NCI-H2171 treated with DMSO at 0.1 percent for 48 hours (cell line): ENCODE results near the gene PKIB.
"Not testable (repeated sequence)": the region's sequence is repeated elsewhere in the genome, so short reads cannot be mapped to it uniquely, and the experiment has no call there.

ENCODE experiments used
- DNase-seq: peaks from one replicate; lab custom pipeline; 2025; lab: John Stamatoyannopoulos, UW

Gene PKIB

DNA sequence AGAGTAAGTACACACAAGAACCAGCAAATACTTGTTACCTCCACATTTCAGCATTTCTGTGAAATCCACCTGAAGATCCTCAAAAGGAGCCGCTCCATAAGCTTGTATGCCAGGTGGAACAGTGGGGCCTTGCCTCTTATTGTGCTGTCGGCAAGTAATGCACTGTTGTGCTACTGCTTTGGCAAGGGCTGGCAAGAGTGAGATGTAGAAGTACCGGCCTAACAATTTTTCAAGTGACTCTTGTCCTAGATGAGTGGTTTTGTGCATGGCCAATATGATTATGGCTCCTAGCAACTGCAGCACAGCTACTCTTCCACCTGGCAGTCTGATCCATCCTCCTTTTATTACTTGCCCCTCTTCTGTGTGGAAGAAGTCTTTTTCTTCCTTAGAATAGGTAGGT lies 134.7 kb downstream of the PKIB start:
- DNase-seq, result not testable (repeated sequence)

DNA sequence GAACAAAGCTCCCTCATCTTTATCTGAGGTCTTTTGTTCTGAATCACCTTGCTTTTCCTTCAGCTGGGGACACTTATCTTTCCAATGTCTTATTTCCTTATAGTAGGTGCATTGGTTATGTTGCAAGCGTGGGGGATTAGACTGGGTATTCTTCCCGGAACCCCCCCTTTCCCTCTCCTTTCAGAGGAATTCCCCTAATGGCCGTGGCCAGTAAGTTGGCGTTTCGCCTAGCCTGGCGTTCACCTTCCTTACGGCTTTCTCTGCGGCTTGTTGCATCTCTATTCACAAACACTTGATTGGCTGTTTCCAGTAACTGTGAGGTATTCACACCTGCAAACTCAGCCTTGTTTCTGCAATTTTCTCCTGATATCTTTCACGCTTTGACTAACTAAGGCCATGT lies 136.5 kb downstream of the PKIB start:
- DNase-seq, result no peak

DNA sequence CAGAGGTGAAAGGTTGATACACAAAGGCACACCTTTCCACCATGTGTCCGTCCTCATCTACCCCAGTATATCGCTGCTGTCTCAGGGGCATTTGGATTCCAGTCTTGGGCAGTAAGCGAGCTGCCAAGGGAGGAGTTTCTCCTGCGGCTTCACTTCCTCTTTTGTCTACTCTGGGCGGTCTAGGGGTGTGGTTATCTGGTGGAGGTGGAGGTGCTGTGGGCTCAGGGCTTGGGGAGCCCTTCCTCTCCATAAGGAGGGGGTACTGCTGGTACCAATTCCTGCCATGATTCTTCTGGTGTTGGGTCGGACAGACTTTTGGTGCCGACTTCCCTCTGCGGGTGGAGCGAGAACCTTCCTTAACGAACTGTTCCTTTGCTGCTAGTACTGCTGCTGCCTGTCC lies 137.4 kb downstream of the PKIB start:
- no peak for DNase-seq

DNA sequence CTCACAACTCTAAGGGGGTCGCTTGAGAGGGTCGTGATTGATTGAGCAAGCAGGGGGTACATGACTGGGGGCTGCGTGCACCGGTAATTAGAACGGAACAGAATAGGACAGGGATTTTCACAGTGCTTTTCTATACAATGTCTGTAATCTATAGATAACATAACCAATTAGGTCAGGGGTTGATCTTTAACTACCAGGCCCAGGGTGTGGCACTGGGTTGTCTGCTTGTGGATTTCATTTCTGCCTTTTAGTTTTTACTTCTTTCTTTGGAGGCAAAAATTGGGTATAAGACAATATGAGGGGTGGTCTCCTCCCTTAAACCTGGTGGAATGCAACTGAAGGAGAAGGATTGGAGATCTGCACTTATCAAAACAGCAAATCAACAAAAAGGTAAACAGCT lies 138.7 kb downstream of the PKIB start:
- not testable (repeated sequence) for DNase-seq

DNA sequence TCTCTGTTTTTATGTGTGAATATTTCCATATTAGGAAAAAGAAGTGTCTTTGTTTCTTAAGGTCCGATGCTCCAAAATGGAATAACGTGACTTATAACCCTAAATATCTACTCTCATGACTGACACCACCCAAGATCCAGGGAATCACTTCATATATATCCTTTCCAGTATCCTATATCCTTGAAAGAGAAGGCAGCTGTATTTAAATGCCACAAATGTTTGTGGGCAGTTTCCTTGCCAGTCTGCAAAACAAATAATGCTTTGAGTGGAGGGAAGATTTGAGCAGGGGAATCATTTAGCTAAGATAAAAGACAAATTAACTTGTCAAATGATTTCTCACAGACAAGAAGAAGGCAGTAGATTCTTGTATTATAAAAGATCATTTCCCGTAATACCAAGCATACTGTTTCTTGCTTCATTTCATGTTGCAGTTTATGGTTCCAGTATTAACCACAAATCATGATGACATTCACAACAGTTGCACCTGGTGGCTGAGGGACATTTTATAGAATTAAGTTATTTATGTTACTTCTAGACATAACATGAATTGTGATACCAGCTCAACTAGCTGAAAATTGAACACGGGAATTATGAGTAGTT lies 139.3 kb downstream of the PKIB start:
- no peak for DNase-seq

DNA sequence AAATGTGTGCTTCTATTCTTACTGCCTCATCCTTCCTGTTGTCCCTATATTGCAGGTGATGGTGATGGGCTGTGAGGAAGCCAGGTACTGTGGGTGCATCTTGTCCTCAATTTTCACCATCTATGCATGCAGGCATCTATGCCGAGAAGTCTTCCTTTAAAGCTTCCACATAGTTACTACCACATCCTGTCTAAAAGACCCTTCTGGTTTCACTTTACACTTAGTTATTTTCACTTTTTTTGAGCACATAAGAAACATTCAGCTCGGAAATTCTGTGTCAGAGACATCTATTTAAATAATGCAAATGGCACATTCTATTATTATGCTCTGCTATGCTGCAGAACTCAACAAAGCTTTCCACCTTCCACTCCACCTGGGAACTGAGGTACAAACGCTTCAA lies 141.1 kb downstream of the PKIB start:
- DNase-seq, result no peak

GRCh38 chr6:122752459-122752858 lies 142.3 kb downstream of the PKIB start:
- no peak for DNase-seq

GRCh38 chr6:122753000-122753687 lies 142.9 kb downstream of the PKIB start:
- peak; percentile 45 for DNase-seq

DNA sequence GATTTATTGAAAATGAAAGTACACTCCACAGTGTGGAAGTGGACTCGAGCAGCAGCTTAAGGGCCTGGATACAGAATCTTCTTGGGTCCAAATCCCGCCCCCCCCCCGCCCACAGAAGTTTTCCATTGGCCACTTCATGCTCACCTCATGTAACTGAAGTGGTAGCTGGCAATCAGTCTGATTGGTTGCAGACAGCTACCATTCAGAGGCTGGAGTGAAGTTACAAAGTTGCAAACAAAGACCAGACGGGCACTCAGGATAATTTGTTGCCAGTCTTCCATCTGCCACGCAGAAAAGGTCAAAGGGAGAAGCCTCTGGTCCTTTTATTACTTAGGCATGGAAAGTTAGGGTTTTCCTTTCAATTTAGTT lies 143.5 kb downstream of the PKIB start:
- peak; percentile 9 for DNase-seq

DNA sequence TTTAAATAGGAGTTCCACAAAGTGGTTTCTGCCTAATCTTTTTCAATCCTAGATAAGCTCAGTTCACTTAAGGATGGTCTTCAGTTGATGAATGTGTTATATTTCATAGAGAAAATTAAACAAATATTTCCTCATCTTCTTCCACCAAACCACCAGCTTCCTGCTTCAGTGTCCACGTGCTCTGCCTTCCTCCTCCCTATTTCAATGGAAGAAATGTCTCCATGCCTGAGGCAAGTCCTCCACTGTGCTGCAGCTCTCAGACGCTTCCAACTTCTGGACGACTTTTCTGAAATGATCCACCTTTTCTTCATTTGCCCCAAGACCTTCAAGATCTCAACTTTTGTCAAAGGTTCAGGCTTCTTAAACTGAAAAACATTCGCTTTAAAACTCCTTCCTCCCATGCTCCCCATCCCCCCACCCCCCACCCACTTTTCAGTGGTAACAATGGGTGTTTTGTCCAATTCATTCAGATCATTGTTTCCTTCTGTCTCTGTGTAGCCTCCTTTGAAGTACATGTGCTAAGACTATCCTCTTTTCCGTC lies 144.1 kb downstream of the PKIB start:
- DNase-seq, result no peak

DNA sequence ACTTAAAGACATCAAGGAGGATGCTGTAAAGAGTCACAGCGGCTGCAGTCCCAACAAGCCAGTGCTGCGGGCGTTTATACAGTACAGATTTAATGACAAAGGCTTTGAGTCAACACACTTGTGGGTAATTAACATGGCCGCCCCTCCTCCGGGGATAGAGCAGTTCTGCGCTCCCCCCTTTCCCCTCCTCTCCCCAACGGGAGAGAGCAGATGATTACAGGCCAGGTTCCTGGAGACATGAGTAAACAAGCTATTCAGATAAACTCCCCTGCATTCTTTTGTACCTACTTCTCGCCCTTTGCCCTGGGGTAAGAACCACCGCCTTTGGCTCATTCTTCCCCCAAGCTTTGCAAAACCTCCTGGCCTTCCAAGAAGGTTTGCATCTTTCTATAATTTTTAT lies 145.7 kb downstream of the PKIB start:
- DNase-seq, result no peak

DNA sequence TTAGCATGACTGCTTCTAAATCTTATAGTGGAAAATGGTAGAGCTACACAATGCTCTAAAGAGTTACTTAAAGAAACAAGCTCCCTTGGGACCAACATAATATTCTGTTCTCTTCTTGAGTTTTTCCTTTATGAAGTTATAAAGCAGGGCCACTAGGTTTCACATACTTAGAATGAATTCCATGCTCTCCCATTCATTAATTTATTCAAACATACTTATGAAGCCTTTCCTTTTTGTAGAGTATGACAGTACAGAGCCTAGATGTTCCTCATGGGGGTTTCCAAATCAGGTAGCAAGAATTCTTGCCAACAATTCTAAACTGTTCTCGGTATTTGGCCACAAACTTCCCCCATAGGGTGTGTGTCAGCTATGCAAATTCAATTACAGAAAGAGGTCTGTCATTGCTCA lies 148.7 kb downstream of the PKIB start:
- DNase-seq, result no peak

DNA sequence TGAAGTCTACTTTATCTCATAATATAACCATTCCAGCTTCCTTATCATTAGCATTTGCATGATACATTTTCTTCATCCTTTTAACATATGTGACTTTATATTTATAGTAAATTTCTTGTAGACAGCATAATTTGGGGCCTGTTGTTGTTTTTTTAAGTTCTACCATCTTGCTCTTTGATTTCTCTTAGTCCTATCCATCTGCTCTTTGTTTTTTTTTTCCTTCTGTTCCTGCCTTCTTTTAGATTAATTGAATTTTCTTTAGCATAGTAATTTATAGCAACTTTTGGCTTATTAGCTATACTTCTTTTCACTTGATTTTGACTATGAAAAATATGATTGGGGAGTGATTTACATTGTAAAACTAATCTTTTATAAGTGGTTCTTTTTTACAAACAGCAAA lies 150.1 kb downstream of the PKIB start:
- DNase-seq, result no peak

DNA sequence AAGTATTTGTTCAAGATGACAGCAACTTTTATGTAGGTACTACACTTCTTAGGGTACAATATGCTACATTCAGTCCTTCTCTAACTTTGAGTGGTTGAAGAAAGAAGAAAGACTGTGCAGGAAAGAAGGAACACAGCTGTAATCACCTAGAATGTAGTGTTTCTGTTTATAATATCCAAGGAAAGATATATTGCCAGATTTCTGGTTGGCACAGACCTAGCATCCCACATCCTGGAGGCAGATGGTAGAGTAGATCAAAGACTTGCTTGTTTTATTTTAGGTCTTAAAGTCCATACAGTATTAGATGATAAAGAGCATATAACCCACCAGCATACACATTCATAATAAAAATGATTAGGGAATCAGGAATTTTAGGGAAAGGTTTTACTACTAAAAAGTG lies 156.1 kb downstream of the PKIB start:
- no peak for DNase-seq

DNA sequence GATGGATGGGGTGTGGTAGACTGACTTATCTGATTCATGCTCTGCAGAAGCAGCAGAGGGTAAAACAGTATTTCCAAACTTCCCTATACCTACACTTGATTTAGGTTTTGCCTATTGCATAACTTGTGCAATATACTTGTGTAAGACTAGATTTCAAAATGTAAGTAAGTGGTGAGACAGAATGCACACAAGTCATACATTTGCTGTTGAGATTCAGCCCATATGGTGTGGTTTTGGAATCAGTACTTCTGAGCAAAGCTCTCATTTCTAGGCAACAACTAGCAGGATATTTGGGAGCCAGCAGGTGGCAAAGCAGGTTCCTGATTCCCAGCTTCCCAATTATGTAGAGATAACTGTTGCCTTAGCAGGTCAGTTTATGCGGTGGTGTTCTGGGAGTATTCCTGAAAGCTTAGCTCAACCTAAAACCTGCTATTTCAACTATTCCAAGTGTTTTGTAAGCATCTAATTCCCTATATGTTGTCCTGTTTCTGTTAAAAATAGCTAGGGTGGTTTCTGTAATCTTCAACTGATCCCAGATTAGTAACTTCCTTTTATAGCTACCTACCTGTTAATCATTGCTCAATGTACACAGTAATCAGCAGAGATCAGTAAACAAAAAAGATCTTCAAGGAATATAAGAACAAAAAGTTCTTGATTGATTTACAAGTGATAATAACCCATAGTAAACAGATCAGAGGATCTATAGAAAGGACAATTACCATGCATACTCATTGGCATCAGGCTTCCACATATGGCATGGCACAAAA lies 160.8 kb downstream of the PKIB start:
- DNase-seq, result peak; percentile 70

DNA sequence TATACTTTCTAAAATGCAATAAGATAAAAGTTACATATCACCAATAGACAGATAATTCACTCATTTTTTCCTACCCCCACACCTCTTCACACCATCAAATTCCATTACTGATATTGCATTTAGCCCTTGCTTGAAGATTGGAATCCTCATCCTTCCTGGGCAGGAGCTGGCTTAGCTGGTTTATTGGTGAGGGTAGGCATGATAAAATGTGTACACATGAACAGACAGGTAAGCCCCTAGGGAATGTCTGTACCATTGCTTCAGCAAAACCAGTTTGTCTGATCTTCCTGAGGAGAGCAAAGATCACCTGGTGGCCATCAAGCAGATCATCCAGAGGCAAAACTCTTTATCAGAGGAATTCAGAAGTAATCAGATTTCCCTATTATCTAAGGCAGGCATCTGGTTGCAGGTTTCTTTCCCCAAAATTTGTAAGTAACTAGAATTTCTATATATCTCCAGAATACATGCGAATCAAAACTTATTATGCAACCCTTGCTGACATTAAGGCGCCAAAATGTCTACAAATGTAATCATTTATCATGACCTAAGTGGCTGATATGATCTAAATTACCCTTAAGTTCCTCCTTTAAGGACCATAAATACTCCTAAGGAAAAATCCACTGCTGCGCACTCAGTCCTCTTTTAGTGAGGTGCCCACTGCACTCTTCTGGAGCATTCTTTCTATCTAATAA lies 162.7 kb downstream of the PKIB start:
- no peak for DNase-seq
